ENCODE results near the gene VAV3. TPM values are rescaled to one million over a fixed set of nuclear protein-coding genes. Genes with fewer than 3 reads are reported as not detected.

VAV3 gene
- total RNA-seq, 1 experiment from 2014 or later, result not detected

DNA sequence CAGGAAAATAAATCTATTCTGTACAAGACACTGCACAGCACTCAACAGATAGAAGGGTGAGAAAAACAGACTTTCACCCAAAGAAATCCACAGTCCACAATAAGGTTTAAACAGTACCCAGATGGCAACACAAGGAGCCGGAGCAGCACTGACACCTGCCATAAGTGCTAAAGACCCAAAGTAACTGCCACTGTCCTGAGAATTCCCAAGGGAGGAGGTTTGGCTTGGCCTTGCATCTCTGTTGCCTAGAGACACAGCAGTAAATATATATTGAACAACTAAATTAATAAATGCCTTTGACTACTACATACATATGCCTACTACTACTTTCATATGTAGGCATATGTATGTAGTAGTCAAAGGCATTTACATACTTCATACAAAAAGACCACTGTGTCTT is 68.0 kb downstream of the VAV3 start:
- intact Hi-C loops (cut with micrococcal nuclease), result no loop called here

More for the DNA sequence above, 68.0 kb downstream of the VAV3 start:
- BruUV-seq (replicated peaks), result no TSS peak
- ChIA-PET CTCF (no interaction called here), POLR2A (no interaction called here), RAD21 (ENCODE audit: low non-redundant PET in 1 of 2, low total read pairs in 2 of 2, uncharacterized antibody in 2 of 2, unreplicated experiment in 2 of 2) (no interaction called here)
- Histone ChIP-seq H4K20me1 (ENCODE audit: insufficient read depth) (no peaks in the 10 kb centered on the region), H2AFZ (ENCODE audit: low read depth, low read length, poor library complexity, severe bottlenecking) (no peak overlapping the region), H3K4me2 (ENCODE audit: low read length) (no peak overlapping the region), H3K9me2 (ENCODE audit: insufficient read depth) (no peaks in the 10 kb centered on the region), H3K27ac (ENCODE audit: low read depth, low read length) (no peak overlapping the region), H3K4me3 (replicated peaks in 1 of 2; ENCODE audit: low read depth in 1 of 2, low read length in 2 of 2) (no peak overlapping the region), H3K4me1 (ENCODE audit: control insufficient read depth in 1 of 2, insufficient read depth in 2 of 2, low read length in 2 of 2) (no peaks in the 10 kb centered on the region), H3K36me3 (ENCODE audit: control insufficient read depth in 1 of 2, insufficient read depth in 2 of 2, low read length in 2 of 2) (no peaks in the 10 kb centered on the region), H3K27me3 (ENCODE audit: insufficient read depth, low read length) (peaks cover 12% of the 10 kb centered on the region), H3K9ac (ENCODE audit: low read length) (no peak overlapping the region), H3K79me2 (ENCODE audit: insufficient read depth, low read length) (no peaks in the 10 kb centered on the region), H3K9me3 (ENCODE audit: control insufficient read depth in 1 of 2, insufficient read depth in 1 of 2, low read depth in 1 of 2, low read length in 2 of 2) (no peaks in the 10 kb centered on the region)
- no peak for ATAC-seq
- TF ChIP-seq FOSL1 (IDR thresholded peaks at IDR 0.05; ENCODE audit: low read depth), result no peak
- no peak for TF ChIP-seq CBX3 (IDR thresholded peaks at IDR 0.05; ENCODE audit: low read depth)
- no peak for TF ChIP-seq RAD21 (IDR thresholded peaks at IDR 0.05; ENCODE audit: low read depth)
- TF ChIP-seq ZFX (IDR thresholded peaks at IDR 0.05), result no peak
- TF ChIP-seq ATF3 (IDR thresholded peaks at IDR 0.05), result no peak
- no peak for TF ChIP-seq POLR2AphosphoS5 (IDR thresholded peaks at IDR 0.05; ENCODE audit: low read depth, low read length)
- TF ChIP-seq, protein P1, sequence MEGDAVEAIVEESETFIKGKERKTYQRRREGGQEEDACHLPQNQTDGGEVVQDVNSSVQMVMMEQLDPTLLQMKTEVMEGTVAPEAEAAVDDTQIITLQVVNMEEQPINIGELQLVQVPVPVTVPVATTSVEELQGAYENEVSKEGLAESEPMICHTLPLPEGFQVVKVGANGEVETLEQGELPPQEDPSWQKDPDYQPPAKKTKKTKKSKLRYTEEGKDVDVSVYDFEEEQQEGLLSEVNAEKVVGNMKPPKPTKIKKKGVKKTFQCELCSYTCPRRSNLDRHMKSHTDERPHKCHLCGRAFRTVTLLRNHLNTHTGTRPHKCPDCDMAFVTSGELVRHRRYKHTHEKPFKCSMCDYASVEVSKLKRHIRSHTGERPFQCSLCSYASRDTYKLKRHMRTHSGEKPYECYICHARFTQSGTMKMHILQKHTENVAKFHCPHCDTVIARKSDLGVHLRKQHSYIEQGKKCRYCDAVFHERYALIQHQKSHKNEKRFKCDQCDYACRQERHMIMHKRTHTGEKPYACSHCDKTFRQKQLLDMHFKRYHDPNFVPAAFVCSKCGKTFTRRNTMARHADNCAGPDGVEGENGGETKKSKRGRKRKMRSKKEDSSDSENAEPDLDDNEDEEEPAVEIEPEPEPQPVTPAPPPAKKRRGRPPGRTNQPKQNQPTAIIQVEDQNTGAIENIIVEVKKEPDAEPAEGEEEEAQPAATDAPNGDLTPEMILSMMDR (IDR thresholded peaks at IDR 0.05 in 2 of 3, conservative IDR thresholded peaks at IDR 0.05 in 1 of 3; ENCODE audit: borderline replicate concordance in 1 of 3, insufficient read depth in 1 of 3, low read depth in 2 of 3, low read length in 2 of 3), result no peak
- no peak for TF ChIP-seq EZH2phosphoT487 (IDR thresholded peaks at IDR 0.05; ENCODE audit: borderline replicate concordance)
- TF ChIP-seq EZH2 (IDR thresholded peaks at IDR 0.05), result no peak
- no peak for TF ChIP-seq SP1 (IDR thresholded peaks at IDR 0.05; ENCODE audit: low read depth)
- no peak for TF ChIP-seq CEBPB (IDR thresholded peaks at IDR 0.05; ENCODE audit: low read depth)
- no peak for TF ChIP-seq ELF1 (IDR thresholded peaks at IDR 0.05; ENCODE audit: borderline replicate concordance, low read depth)
- TF ChIP-seq, protein P2, sequence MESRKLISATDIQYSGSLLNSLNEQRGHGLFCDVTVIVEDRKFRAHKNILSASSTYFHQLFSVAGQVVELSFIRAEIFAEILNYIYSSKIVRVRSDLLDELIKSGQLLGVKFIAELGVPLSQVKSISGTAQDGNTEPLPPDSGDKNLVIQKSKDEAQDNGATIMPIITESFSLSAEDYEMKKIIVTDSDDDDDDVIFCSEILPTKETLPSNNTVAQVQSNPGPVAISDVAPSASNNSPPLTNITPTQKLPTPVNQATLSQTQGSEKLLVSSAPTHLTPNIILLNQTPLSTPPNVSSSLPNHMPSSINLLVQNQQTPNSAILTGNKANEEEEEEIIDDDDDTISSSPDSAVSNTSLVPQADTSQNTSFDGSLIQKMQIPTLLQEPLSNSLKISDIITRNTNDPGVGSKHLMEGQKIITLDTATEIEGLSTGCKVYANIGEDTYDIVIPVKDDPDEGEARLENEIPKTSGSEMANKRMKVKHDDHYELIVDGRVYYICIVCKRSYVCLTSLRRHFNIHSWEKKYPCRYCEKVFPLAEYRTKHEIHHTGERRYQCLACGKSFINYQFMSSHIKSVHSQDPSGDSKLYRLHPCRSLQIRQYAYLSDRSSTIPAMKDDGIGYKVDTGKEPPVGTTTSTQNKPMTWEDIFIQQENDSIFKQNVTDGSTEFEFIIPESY (IDR thresholded peaks at IDR 0.05; ENCODE audit: extremely low read depth, insufficient replicate concordance, low read length), result no peak
- no peak for TF ChIP-seq SRF (IDR thresholded peaks at IDR 0.05; ENCODE audit: low read depth)
- TF ChIP-seq EGR1 (IDR thresholded peaks at IDR 0.05; ENCODE audit: low read depth), result no peak
- no peak for TF ChIP-seq JUND (IDR thresholded peaks at IDR 0.05)
- TF ChIP-seq MAX (IDR thresholded peaks at IDR 0.05), result no peak
- TF ChIP-seq YY1 (IDR thresholded peaks at IDR 0.05; ENCODE audit: extremely low read depth, insufficient replicate concordance, low read depth, low read length), result no peak
- TF ChIP-seq ZNF274 (IDR thresholded peaks at IDR 0.05; ENCODE audit: low read depth, low read length), result no peak
- no peak for DNase-seq (ENCODE audit: low read depth, low spot score)
